ENCODE data around the gene UNC13C.
"Not testable (repeated sequence)": the region's sequence is repeated elsewhere in the genome, so short reads cannot be mapped to it uniquely, and the experiment has no call there.

The UNC13C gene

DNA sequence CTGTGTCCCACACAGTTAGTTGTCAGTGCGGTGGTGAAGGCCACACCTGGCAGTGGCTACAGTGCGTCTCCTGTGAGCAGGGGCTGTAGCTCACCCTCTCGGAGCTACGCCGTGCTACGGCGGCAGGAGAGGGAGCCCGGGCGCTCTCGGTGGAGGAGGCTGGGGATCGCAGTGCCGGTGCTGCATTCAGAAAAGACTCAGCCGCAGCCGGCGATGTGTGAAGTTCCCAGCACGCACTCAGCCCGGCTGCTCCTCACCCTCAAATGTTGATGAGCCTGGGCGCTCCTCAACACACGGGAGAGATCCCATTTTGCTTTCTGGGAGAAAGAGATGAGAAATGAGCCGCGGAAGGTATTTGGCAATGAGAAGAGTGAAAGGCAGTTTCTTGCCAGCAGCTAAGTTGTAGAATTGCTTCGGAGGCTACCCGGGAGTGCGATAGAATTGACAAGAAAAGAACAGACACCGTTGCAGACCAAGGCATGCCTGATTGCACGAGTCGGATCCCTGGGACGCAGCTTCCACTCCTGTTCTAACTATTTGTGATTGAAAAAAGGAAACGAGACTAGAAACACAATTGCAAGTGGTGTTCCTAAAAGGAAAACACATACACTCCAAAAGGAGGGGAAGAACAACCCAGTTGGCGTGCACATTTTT is at the start of gene UNC13C:
Gene UNC13C, plus strand, starts transcription at position 189 of the 654 bp plus-strand sequence. CDS start 34,463 bp downstream, outside the sequence.
- no peak for DNase-seq

GRCh38 chr15:53936137-53936536 is 42.1 kb upstream of the UNC13C start:
- no peak for DNase-seq

GRCh38 chr15:53937632-53938031 is 40.6 kb upstream of the UNC13C start:
- not testable (repeated sequence) for DNase-seq

DNA sequence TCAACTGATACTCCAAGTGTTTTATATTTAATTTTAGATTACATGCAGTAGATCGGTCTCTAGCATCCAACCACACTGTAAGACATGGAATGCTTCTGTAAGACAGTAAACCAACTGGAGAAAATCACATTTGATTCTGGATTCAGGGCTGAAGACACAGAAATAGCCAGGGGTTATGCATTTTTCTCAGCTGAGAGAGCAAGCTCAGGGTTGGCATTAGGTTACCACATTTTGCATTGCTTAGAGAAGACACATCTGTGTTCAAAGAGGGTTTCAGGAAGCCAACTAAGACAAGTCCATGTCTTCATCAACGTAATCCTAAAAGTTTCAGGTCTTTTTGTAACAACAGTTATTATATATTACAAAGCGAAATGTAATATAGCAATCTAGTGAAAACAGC is 27.7 kb upstream of the UNC13C start:
- DNase-seq = no peak

DNA sequence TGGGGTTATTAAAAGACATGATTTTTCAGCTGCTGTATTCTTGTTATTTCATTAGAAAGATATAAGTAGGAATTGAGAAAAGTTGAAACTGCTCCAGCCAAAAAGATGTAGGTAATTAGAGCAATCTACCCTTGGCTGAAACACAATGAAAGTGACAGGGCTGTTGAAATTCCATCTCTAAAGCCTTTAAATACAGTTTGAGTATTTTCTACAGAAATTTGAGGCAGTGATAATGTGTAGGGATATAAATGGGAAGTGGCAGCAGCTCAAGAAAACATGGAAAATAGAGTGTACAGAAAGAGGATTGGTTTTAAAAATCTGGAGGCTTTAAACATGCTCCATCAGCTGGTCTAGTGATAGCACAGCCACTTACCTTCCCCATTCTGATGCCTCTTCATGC is 22.8 kb upstream of the UNC13C start:
- DNase-seq = no peak

GRCh38 chr15:53962646-53963561 is 15.3 kb upstream of the UNC13C start:
- DNase-seq = no peak

DNA sequence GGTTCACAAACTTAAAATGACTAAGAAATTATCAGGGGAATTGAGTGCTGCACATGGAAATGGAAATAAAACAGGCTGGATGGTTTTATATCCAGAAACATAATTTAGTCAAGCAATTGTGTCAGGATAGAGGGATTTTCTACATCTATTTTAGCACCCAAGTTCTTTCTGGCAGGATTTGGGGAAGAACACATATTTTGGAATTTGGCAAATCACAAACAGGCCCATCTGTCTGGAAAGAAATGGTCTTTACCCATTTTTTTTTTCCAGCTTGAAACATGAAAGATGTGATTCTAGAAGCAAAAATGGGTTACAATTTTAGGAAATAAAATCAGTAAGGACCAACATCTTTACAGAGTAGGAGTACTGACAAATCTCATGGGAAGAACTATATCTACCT is 14.4 kb upstream of the UNC13C start:
- no peak for DNase-seq

- DNase-seq = no peak
Measured at GRCh38 chr15:53974121-53974520, 4.1 kb upstream of the UNC13C start.

GRCh38 chr15:53974813-53975212 is 3.4 kb upstream of the UNC13C start:
- DNase-seq = no peak

DNA sequence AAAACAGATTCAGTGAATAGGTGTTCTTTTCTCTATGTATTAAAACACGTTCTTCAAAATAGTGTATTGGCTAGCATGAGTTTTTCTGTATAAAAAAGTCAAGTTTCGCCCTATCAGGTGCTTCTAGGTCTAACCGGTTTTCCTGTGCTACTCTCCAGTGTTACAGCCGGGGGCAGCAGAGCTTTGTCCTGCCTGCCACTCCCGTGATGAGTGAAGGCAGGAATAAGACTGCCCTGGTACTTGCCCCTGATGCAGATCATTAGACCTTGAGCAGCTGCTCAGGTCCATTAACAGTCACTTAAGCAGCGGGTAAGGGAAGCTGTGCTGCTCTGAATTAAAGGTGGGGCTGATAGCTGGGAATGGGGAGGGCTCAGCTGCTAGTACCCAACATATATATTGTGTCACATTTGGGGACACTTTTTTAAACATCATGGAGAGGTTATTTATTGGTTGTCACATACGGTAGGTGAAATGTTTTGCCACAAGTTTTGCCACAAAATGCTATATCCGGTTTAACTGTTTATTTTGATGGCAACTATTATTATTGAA is 1.3 kb upstream of the UNC13C start:
- no peak for DNase-seq

- no peak for DNase-seq
Measured at GRCh38 chr15:53979051-53979788, 979 bp downstream of the UNC13C start.

DNA sequence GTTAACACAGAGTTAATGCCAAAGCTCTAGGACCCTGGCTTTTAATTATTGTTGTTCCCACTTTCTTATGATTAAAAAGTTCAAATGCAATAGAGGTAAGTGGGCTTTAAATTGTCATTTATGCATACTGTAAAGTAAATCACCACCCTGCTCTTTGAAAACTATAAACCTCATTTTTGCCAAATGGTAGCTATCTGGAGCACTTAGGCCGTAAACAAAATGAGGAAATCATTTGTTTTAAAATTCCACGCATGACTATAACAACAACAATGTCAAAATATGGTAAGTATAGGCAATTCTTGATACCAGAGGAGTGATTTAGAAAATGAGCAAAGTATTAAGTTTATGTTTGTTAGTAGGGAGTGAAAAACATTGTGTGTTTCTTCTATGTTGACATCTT is 1.8 kb downstream of the UNC13C start:
- no peak for DNase-seq

GRCh38 chr15:53982071-53982680 is 3.9 kb downstream of the UNC13C start:
- no peak for DNase-seq

- DNase-seq = no peak
Measured at GRCh38 chr15:53982876-53983275, 4.6 kb downstream of the UNC13C start.

DNA sequence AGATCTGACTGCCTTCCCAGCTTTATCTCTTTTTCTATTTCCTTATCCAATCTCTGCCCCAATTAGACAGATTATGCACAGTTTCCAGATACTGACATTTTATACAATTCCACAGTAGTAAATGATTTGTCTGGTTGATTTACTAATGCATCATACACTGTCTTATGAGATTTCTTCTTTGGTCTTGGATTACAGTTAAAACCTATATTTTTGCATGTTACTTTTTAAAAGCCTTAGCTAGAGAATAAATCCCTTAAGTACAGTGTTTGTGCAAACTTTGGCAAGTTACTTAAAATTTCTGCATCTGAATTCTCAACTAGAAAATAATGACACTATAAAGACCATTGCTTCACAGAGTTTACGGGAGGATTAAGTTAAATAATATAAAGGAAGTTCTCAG is 6.0 kb downstream of the UNC13C start:
- no peak for DNase-seq

GRCh38 chr15:53985562-53985961 is 7.3 kb downstream of the UNC13C start:
- no peak for DNase-seq

DNA sequence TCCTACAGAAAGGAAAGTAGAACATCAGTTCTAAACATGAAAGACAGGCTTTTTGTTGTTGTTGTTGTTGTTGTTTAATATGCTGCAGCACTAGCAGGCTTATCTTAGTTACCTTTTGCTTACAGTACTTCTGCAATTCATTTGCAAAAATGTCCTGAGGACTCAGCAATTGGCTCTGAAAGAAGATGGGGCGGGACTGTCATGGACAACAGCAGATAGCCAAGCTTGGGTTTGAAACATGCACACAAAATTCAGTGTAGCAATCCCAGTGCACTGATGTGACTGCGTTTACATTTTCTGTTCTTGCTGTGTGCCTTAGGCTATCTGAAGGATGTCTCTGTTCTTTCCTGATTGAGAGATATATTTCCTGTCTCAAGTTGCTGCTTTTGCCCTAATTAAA is 9.2 kb downstream of the UNC13C start:
- no peak for DNase-seq

DNA sequence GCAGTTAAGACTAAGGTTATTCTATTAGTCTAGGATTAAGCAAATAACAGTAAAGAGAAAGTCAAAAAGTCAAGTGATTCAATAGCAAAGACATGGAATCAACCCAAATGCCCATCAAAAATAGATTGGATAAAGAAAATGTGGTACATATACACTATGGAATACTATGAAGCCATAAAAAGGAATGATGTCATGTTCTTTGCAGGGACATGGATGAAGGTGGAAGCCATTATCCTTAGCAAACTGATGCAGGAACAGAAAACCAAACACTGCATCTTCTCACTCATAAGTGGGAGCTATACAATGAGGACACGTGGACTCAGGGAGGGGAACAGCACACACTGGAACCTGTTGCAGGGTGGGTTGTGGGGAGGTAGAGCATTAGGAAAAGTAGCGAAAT is 29.0 kb downstream of the UNC13C start:
- DNase-seq = no peak

- DNase-seq = no peak
Measured at GRCh38 chr15:54011656-54012055, 33.4 kb downstream of the UNC13C start.

DNA sequence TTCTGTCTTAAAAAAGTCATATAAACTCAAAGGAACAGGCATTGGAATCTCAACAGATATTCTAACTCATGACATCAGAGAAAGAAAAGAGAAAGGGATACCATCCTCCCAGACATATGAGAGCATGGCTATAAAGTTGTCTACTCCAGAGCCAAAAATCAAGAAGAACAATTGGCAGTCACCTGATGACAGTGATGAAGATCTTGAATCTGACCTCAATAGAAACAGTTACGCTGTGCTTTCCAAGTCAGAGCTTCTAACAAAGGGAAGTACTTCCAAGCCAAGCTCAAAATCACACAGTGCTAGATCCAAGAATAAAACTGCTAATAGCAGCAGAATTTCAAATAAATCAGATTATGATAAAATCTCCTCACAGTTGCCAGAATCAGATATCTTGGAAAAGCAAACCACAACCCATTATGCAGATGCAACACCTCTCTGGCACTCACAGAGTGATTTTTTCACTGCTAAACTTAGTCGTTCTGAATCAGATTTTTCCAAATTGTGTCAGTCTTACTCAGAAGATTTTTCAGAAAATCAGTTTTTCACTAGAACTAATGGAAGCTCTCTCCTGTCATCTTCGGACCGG is 35.9 kb downstream of the UNC13C start:
- DNase-seq = no peak

- DNase-seq = no peak
Measured at GRCh38 chr15:54017251-54017650, 39.0 kb downstream of the UNC13C start.

DNA sequence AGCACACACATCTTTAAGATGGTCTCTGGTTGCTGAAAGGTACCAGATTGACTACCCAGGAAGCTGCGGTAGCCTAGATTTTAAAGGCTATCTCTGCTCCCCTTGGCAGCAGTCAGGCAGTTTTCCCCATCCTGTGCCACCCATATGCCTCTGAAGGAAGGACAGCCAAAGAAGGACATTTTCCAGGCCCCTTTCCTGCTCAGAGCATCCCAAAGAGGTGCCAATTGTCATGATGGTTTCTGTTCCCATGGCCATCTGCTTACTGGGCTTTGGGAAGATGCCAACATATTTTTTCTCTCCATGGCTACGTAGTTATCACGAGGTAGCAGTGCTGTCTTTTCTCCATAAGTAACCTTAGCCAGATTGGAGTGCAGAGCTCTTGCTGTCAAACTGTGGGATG is 39.7 kb downstream of the UNC13C start:
- DNase-seq = no peak
